ENCODE measurements around the gene CDH15. TPM values are rescaled to one million over a fixed set of nuclear protein-coding genes. Genes with fewer than 3 reads are reported as not detected.

CDH15 gene
- polyA plus RNA-seq, 1 donor from 2014 or later = not detected

GRCh38 chr16:89122322-89122851 is 49.2 kb upstream of the CDH15 start:
- Histone ChIP-seq H3K9ac (ENCODE audit: low read length) (no peak overlapping the region), H3K27ac (ENCODE audit: low read length) (no peak overlapping the region), H4K20me1 (ENCODE audit: insufficient read depth) (no peaks in the 10 kb centered on the region), H2AFZ (ENCODE audit: low read depth, low read length) (no peak overlapping the region), H3K9me2 (ENCODE audit: insufficient read depth, low read length) (no peaks in the 10 kb centered on the region), H3F3A (ENCODE audit: insufficient read depth, low read length, poor library complexity, severe bottlenecking) (no peaks in the 10 kb centered on the region), H3K4me3 (ENCODE audit: low read length) (no peak overlapping the region), H3K79me2 (replicated peaks; ENCODE audit: insufficient read depth, low read length) (no peaks in the 10 kb centered on the region), H3K4me2 (ENCODE audit: low read length) (no peak overlapping the region), H3K27me3 (ENCODE audit: insufficient read depth, low read depth, low read length) (no peaks in the 10 kb centered on the region), H3K36me3 (ENCODE audit: insufficient read depth, low read length) (peaks cover 5% of the 10 kb centered on the region), H3K9me3 (ENCODE audit: low read length) (no peaks in the 10 kb centered on the region)
- TF ChIP-seq RAD21 (conservative IDR thresholded peaks at IDR 0.05) (no peak), MXI1 (conservative IDR thresholded peaks at IDR 0.05; ENCODE audit: poor library complexity, severe bottlenecking) (no peak), CTCF (IDR thresholded peaks at IDR 0.05; ENCODE audit: poor library complexity, severe bottlenecking) (no peak), EP300 (conservative IDR thresholded peaks at IDR 0.05; ENCODE audit: poor library complexity, severe bottlenecking) (no peak), SMC3 (conservative IDR thresholded peaks at IDR 0.05; ENCODE audit: poor library complexity) (no peak), EZH2 (IDR thresholded peaks at IDR 0.05; ENCODE audit: borderline replicate concordance, insufficient read depth, low read length, poor library complexity, severe bottlenecking) (no peak)

- Histone ChIP-seq H3K4me2 (ENCODE audit: low read length) (no peak overlapping the region), H4K20me1 (ENCODE audit: insufficient read depth) (no peaks in the 10 kb centered on the region), H3K4me3 (ENCODE audit: low read length) (no peak overlapping the region), H3K9me2 (ENCODE audit: insufficient read depth, low read length) (no peaks in the 10 kb centered on the region), H3K9me3 (ENCODE audit: low read length) (no peaks in the 10 kb centered on the region), H3F3A (ENCODE audit: insufficient read depth, low read length, poor library complexity, severe bottlenecking) (no peaks in the 10 kb centered on the region), H2AFZ (ENCODE audit: low read depth, low read length) (no peak overlapping the region), H3K9ac (ENCODE audit: low read length) (no peak overlapping the region), H3K79me2 (replicated peaks; ENCODE audit: insufficient read depth, low read length) (no peaks in the 10 kb centered on the region), H3K36me3 (ENCODE audit: insufficient read depth, low read length) (peaks cover 5% of the 10 kb centered on the region), H3K27ac (ENCODE audit: low read length) (no peak overlapping the region), H3K27me3 (ENCODE audit: insufficient read depth, low read depth, low read length) (no peaks in the 10 kb centered on the region)
- TF ChIP-seq SMC3 (conservative IDR thresholded peaks at IDR 0.05; ENCODE audit: poor library complexity) (no peak), TAF1 (IDR thresholded peaks at IDR 0.05; ENCODE audit: low read depth) (no peak), REST (IDR thresholded peaks at IDR 0.05; ENCODE audit: borderline replicate concordance) (no peak), EZH2 (IDR thresholded peaks at IDR 0.05; ENCODE audit: borderline replicate concordance, insufficient read depth, low read length, poor library complexity, severe bottlenecking) (no peak)
Observed at GRCh38 chr16:89123001-89123830, 48.3 kb upstream of the CDH15 start.

All from neural cell (in vitro differentiated cells).